CD4-positive, alpha-beta T cell treated with Interleukin-17A for 1 hour (primary cell): ENCODE data around the gene LIPF.
"Not testable (repeated sequence)": the region's sequence is repeated elsewhere in the genome, so short reads cannot be mapped to it uniquely, and the experiment has no call there.

Source experiments
- DNase-seq: peaks from one replicate; pipeline ENCODE4 v3.0.0-alpha.2; 2020

The LIPF gene

DNA sequence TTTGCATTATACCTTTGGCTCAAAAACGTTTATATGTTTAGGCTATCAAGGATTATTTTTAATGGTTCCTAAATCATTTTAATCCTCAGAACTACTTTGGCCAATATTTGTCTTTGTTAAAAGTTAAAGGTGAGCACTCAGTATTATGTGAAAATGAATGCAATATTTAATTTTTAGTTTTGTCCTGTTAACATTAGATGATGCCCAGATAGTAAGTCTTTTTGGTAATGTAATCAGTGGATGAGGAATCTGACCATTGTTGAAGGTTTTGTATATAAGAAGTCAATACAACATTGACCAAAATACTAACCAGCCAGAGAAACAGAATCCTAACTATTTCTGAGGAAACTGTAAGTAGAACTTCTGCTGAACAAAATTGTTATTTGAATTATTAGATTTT, at the start of gene LIPF:
Gene LIPF (plus strand): TSS at position 301 of the 400 bp plus-strand sequence. CDS start 2,856 bp downstream, outside the sequence.
- DNase-seq = no peak

GRCh38 chr10:88616250-88616977, 47.8 kb upstream of the LIPF start:
- no peak for DNase-seq

DNA sequence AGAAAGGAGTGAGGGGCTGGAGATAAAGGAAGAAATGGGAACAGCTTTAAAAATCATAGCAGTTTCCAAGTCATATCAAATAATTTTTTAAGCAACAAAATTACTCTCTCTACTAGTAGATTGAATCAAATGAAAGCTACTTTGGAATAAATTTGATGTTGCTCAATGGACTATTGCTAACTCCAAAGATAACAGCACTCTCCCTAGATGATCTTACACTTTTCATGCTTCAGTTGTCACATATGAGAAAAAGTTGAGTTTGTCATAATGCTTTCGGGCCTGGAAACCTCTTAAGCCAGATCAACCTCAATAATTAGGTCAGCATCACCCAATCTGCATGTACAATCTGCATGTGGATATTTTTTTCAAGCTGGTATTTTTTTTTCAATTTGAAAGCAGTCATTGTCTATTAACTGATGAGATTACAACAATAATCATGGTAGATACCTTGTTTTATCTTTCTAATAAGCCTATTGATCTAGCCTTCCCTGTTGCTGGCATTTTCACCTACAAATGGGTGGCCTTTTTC, 46.4 kb upstream of the LIPF start:
- DNase-seq = no peak

- DNase-seq = no peak
Measured at GRCh38 chr10:88618496-88618895, 45.7 kb upstream of the LIPF start.

DNA sequence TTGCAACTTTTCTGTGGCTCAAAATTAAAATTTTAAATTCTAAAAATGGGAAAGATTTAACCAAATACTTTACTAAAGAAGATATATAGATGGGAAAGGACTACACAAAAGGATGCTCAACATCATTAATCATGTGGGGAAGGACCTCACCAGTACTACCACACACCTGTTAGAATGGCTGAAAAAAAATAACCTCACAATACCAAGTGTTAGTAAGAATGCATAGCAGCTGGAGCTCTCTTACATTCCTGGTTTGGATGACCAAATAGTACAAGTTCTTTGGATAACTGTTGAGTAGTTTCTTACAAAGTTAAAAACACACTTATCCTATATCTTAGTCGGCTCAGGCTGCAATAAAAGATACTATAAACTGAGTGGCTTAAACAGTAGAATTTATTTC, 43.8 kb upstream of the LIPF start:
- DNase-seq = no peak

DNA sequence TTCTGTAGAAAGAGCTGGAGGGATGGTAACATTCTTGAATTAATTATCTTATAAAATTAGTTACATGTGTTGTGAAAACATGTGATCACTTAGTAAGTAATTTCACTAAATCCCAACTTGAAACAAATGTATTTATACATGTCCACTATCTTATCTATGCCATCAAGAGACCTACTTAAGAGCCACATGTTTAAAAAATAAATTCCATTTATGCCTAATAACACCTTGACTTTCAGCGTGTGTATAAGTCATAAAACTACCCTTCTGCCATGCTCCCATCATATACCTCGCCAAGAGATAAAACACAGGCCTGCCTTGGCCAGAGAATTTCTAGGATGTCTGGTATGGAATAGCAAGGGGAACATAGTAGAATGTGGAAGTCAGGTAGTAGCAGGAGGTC, 40.4 kb upstream of the LIPF start:
- DNase-seq = no peak

DNA sequence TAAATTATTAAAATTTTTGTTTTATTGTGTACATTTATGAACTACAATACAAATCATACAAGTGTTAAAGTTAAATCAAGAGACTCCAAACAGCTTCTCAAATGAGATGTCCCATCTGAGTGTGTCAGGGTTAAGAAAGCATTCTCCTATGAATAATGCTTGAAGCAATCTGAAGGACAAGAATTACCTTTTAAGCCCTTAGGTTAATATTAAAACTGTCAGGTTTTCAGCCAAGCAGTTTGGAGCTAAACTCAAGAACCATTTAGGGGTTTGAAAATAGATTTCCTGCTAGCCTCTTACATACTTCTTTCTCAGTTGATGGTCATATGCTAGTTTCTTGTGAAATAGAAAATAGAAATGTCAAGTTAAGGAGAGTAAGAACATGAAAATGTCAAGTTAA, 39.4 kb upstream of the LIPF start:
- no peak for DNase-seq

- DNase-seq = no peak
Measured at GRCh38 chr10:88640186-88640585, 24.1 kb upstream of the LIPF start.

DNA sequence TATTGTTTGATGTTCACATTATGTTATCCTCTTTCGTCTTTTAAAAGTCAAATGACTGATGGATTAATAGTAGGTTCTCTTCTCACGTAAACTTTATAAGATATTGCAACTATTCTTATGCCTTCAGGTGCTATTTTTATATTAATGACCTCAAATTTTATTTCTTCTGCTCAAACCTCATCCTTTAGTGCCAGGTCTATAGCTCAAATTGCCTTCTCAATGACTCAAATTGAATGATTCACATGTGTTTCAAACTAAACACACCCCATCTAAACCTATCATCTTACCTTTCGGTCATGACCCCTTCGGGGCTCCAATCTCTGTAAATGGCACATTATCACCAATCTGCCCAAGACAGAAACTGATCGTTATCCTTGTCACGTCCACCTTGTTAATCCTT, 22.0 kb upstream of the LIPF start:
- DNase-seq = no peak

GRCh38 chr10:88642963-88643362, 21.3 kb upstream of the LIPF start:
- no peak for DNase-seq

DNA sequence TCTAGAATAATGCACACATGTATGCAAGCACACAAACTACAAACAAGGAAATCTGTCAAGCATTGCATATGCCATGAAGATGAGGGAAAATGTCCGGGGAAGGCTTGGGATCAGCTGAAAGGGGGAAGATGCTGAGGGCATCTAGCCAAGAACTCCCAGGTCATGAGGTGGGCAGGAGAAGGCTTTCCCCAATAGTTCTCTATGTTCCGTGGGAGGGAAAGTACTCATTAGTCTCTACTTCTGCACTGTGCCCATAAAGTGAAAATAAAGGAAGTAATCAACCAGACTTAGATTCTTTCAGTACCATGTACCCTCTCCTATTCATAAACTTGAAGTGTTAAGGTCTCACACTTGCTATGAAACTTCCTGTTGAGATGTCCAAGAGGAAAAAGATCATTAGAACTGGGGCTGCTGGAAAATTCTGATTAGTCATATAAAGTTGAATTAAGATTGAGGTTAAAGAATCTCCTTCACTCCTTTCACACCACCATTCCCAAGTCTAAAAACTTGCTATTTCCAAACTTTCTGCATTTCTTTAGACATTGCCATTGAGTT, 17.1 kb upstream of the LIPF start:
- DNase-seq = no peak

- DNase-seq = no peak
Measured at GRCh38 chr10:88651101-88651551, 13.1 kb upstream of the LIPF start.

- DNase-seq = no peak
Measured at GRCh38 chr10:88652616-88653015, 11.6 kb upstream of the LIPF start.

GRCh38 chr10:88657901-88658300, 6.3 kb upstream of the LIPF start:
- no peak for DNase-seq

GRCh38 chr10:88659725-88660597, 4.3 kb upstream of the LIPF start:
- DNase-seq = no peak

GRCh38 chr10:88660598-88660884, 3.7 kb upstream of the LIPF start:
- no peak for DNase-seq

DNA sequence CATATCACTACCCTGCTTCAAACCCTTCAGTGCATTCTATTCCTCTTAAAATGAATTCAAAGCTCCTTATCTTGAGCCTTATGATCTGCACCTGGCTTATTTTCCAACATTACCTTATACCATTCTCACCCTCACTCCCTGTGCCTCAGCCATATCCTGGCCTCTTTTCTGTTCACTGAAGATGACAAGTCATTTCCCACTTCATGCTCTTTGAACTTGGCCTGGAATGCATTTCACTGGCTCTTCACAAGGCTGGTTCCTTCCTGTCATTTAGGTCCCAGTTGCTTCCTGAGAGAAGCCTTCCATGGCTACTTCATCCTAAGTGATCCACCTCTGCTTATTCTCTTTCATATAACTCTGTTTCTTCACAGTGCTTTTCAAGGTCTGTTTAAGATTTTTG, 3.2 kb upstream of the LIPF start:
- no peak for DNase-seq

GRCh38 chr10:88661577-88661976, 2.7 kb upstream of the LIPF start:
- no peak for DNase-seq

GRCh38 chr10:88663153-88663552, 1.1 kb upstream of the LIPF start:
- DNase-seq = not testable (repeated sequence)

DNA sequence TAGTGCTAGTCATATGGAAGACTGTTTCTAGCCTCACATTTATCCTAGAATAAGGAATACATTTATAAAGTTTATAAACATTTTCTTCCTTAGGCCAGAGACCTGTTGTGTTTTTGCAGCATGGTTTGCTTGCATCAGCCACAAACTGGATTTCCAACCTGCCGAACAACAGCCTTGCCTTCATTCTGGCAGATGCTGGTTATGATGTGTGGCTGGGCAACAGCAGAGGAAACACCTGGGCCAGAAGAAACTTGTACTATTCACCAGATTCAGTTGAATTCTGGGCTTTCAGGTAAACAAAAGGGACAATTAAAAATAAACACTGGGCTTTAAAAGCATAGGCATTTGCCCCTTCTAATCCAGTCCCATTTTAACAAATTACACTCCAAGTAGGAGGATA, 4.2 kb downstream of the LIPF start:
- DNase-seq = no peak

DNA sequence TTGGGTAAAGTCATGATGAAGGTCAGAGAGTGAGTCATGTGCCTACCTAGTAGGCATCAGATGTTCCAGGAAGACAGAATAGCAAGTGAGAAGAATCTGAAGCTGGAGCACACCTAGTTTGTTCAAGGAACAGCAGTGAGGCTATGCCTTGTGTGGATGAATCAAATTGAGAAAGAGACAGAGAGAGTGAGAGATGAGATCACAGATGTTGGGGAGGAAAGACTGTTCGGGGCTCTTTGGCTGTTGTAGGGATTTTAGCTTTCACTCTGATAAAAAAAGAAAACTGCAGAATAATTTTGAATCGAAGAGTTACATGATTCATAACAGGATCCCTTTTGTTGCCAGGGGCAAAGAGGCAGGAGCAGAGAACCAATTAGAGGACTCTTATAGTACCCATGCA, 6.3 kb downstream of the LIPF start:
- DNase-seq = no peak

- DNase-seq = no peak
Measured at GRCh38 chr10:88672041-88672440, 7.8 kb downstream of the LIPF start.

DNA sequence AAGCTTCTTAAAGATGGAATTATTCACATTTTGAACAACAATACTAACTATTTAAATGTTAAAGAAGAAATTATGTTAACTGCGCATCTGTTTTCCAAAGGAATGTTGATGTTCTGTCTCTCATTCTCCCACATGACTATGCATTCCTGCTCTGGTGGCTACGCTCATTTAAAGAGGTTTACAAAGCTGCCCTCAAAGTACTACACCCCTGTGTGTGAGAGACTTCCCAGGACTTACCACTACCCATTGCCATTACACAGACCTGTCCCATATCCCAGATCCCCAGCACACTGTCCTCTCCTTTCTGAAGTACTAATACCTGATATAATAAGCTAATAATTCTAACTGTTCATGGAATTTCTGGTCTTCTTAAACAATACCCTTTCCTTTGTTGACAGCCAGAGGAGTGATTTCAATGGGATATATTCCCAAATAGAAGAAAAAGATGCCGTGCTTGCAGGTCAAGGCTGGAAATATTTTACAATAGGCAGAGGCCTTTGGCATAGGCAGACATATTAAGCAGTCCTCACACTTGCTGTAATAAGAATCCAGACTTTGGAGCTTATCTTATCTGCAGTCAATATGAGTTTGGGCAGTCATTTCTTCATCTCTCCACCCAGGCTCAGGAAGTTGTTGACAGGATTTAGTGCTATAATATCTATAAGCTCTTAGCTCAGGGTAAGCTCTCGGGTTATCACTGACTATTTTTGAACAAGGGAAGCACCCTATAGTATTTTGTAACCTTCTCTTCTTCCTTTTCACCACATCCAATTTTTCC, 12.2 kb downstream of the LIPF start:
- DNase-seq = no peak
